ENCODE results near the gene SORCS2.

GRCh38 chr4:7708238-7708637 lies 515.9 kb downstream of the SORCS2 start:
- no peak for TF ChIP-seq CTCF (IDR thresholded peaks at IDR 0.05)
- TF ChIP-seq EP300 (IDR thresholded peaks at IDR 0.05) = no peak
- no peak for TF ChIP-seq POLR2A (IDR thresholded peaks at IDR 0.05)
